ENCODE data around the gene CEP89.
A peak's percentile ranks its signal among the peaks of the same experiment; 100 is the strongest.
"Not testable (repeated sequence)": the region's sequence is repeated elsewhere in the genome, so short reads cannot be mapped to it uniquely, and the experiment has no call there.

Gene CEP89

GRCh38 chr19:32971715-32972540 lies at the start of gene CEP89, which contains the start of gene FAAP24:
Gene CEP89, minus strand, starts transcription at chr19:32971958. Its CDS starts 84 bp downstream, at chr19:32971874.
Gene FAAP24, plus strand, starts transcription at chr19:32972242. Its CDS starts 955 bp downstream, at chr19:32973197.
- peak; percentile 99 for DNase-seq

- DNase-seq = not testable (repeated sequence)
Observed at GRCh38 chr19:33010891-33011290, 39.1 kb upstream of the CEP89 start.

GRCh38 chr19:33008738-33009137 lies 37.0 kb upstream of the CEP89 start:
- DNase-seq = no peak

- no peak for DNase-seq
Observed at GRCh38 chr19:33005440-33005839, 33.7 kb upstream of the CEP89 start.

- not testable (repeated sequence) for DNase-seq
Observed at GRCh38 chr19:33003424-33004024, 31.8 kb upstream of the CEP89 start.

DNA sequence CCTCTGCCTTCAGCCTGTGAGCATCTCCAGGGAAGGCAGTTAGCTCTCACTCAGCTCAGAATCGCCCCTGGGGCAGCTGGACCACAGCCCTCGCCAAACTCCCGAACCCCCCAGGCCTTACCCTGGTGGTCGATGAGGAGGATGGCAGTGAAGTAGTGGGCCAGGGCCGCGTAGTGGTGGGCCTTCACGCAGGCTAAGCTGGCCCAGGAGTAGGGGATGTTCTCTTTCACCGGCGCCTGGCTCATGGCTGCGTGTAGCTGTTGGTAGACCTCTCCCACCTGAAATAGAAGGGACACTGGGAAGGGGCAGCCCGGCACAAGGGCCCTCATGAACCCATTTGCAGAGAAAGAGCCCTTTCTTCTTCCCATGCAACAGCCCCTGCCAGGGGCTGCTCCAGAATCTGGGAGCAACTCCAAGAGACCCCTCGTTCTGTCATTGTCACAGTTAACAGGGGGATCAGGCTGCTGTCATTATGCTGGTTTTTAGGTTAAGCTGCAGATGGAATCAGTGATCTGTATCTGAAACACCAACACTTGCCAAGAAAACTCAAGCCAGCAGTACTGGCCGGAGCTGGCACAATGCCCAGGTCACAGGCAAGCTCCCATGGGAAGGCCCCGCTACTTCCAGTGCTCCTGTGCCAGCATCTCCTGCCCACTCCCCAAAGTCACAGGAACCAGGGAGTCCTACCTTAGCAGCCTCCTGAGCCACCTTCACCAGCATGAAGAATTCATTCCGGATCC lies 30.5 kb upstream of the CEP89 start:
- not testable (repeated sequence) for DNase-seq

DNA sequence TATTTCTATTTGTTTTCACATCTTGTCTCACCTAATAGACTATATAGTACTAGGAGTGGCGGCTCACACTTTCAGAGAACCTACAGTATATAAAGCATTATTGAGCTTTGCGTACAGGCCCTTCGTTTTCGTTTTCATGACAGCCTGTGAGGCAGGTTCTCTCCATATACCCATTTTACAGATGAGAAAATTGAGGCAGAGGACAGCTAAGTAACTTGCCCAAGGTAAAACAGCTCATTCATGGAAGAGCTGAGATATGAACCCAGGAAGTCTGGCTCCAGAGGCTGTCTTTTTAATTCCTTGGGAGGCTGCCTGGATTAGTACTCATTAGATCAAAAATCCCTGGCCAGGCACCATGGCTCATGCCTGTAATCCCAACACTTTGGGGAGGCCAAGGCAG lies 29.2 kb upstream of the CEP89 start:
- no peak for DNase-seq

DNA sequence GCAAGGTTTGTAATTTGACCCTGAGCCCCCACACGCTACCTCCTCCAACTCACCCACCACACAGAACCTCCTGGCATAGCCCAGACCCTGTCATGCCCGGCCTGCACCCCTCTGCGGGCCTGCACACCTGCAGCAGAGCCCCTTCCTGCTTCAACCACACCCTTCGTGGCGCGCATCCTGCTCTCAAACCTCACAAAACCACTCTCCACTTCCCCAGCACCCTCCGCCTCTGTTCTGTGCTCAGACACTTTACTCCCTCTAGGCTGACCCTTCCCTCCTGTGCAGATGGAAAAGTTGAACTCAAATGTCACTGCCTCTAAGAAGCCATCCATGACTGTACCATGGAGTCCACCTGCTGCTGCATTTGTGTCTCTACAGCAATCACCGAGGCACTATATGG lies 28.8 kb upstream of the CEP89 start:
- no peak for DNase-seq

DNA sequence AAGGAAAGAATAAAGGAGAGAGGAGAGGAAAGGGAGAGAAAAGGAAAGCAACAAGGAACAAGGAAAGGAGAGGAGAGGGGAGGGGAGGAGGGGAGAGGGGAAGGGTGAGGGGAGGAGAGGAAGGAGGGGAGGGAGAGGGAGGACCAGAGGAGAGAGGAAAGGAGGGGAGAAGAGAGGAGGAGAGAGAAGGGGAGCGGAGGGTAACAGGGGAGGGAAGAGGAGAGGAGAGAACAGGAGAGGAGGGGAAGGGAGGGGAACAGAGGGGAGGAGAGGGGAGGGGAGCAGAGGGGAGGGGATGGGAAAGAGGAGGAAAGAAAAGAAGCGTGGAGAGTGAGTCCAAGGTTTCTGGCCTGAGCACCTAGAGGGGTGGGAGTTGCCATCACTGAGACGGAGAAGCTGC lies 27.0 kb upstream of the CEP89 start:
- DNase-seq = no peak

- DNase-seq = no peak
Observed at GRCh38 chr19:32997716-32998355, 26.1 kb upstream of the CEP89 start.

GRCh38 chr19:32997061-32997464 lies 25.3 kb upstream of the CEP89 start:
- DNase-seq = peak; percentile 48

- DNase-seq = not testable (repeated sequence)
Observed at GRCh38 chr19:32995966-32996365, 24.2 kb upstream of the CEP89 start.

DNA sequence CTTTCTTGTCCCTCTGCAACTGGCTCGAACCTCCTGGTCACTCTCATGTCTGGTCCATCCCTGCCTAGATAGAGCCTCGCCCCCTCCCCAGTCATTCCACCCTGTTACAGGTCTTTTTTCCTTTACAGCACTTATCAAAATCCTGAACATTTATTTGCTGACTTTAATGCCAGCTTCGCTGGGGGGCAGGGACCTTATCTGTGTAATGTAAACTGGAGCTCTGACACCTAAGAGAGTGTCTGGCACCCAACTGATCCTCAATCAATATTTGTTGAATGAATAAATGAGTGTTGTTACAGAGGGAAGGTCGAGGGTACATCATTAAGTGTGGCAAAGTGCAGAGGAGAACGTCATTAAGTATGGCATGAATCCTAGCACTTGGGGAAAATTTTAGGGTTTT lies 17.0 kb upstream of the CEP89 start:
- DNase-seq = no peak

DNA sequence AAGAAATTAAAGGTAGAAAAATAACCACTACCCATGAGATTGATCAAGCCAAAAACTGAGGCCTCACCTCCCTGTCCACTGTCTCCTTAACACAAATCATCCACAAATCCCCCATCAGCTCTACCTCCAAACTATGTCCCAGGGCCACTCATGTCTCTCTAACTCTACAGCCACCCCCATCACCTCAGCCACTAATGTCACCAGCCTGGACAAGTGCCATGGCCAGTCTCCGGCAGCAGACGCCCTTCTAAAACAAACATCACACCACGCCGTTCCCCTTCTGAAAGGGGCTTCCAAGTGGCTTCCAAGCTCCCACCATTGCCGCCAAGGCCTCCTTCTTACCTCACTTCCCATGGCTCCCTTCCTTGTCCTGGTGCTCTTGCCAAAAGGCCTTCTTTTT lies 16.5 kb upstream of the CEP89 start:
- DNase-seq = not testable (repeated sequence)

DNA sequence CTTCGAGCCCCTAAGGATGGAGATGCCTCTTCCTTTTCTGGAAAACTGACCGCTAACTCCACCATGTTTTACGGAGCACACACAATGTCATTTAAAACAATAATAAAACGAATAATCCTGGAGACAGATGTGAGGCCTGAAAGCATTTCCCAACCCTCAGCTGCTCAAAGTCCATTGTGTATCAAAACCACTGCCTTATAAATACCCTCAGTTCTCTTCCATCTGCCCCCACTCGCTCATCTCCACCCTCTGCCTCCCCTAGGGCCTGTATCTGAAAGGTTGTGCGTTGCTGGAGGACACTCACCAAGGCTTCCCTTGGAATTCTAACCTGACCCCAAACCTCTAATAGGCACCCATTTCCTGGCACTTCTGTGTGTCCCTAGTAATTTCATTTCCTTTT lies 10.7 kb upstream of the CEP89 start:
- DNase-seq = not testable (repeated sequence)

DNA sequence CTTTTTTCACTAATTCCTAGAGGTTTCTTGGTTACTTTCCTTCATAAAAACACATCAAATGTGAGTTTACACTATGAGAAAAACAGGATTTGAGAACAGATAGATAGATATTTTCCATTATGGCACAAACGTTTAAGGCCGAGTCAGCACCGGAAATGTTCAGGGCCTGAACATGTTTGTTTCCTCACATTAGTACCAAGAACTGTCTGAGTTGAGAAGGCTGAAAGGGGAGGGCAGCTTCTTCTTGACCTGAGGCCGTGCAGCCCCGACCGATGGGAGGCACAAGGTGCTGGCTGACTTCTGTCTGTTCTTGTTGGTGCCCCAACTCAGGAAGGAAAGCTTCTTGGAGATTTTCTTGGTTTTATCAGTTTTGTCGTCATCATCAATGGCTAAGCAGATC lies 8.0 kb upstream of the CEP89 start:
- DNase-seq = not testable (repeated sequence)

- DNase-seq = not testable (repeated sequence)
Observed at GRCh38 chr19:32977813-32978212, 6.1 kb upstream of the CEP89 start.

DNA sequence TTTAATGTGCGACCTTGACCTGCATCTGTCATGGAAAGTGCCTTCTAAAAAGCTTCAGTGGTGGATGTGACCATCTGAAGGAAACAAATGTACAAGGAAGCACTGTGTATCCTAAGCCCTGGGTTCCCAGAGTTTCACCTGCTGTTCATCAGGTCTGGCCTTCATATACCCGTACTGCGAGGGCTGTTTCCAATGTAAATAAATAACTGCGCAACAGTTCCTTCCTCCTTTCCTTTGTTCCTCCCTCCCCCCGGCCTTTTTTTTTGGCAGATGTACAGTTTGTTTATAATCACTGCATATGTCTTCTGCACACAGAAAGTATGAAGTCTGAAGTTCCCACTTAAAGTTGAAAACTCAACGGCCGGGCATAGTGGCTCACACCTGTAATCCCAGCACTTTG lies 5.5 kb upstream of the CEP89 start:
- no peak for DNase-seq

- peak; percentile 58 for DNase-seq
Observed at GRCh38 chr19:32976223-32976805, 4.6 kb upstream of the CEP89 start.

- DNase-seq = peak; percentile 4
Observed at GRCh38 chr19:32971012-32971595, 654 bp downstream of the CEP89 start.

- DNase-seq = no peak
Observed at GRCh38 chr19:32969549-32969948, 2.2 kb downstream of the CEP89 start.

DNA sequence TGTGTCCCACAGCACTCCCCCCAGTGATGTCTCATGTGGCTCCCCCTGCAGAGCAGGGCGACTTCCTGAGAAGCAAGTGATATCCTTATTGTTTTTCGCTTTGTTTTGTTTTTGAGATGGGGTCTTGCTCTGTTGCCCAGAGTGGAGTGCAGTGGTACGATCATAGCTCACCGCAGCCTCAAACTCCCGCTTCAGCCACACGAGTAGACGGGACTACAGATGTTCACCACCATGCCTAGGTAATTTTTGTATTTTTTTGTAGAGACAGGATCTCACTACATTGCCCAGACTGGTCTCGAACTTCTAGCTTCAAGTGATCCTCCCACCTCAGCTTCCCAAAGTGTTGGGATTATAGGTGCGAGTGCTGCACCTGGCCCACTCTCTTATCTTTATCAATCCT lies 5.0 kb downstream of the CEP89 start:
- no peak for DNase-seq

All from EL (cell line).